DOHH2 (cell line): ENCODE results near the gene HECW1.

Source experiments
- H3F3A ChIP-seq: fragments of 200-600 bp; sonication (generic), shearing (Covaris generic); 2 replicates; pipeline ENCODE4 v1.6.0; 2016; ENCODE audit warnings: antibody characterized with exemption, mild to moderate bottlenecking; ENCODE audit not compliant: control insufficient read depth, insufficient read depth
- H3K27ac ChIP-seq: fragments of 200-600 bp; sonication (generic); 2 replicates; pipeline ENCODE4 v1.5.1; 2014; ENCODE audit warnings: low read depth, mild to moderate bottlenecking, low read length, moderate library complexity
- H3K27me3 ChIP-seq: fragments of 200-600 bp; sonication (generic); 2 replicates; pipeline ENCODE4 v1.6.1; 2014; ENCODE audit warnings: mild to moderate bottlenecking, low read length, mixed read lengths; ENCODE audit not compliant: control insufficient read depth
- H3K36me3 ChIP-seq: fragments of 200-600 bp; sonication (generic); 2 replicates; pipeline ENCODE4 v1.6.1; 2014; ENCODE audit warnings: mild to moderate bottlenecking, low read length, moderate library complexity, mixed read lengths; ENCODE audit not compliant: control insufficient read depth
- H3K4me1 ChIP-seq: fragments of 200-600 bp; sonication (generic); 2 replicates; pipeline ENCODE4 v1.6.1; 2014; ENCODE audit warnings: mild to moderate bottlenecking, low read length, mixed read lengths; ENCODE audit not compliant: control insufficient read depth
- H3K4me2 ChIP-seq: fragments of 200-600 bp; sonication (generic); 2 replicates; pipeline ENCODE4 v1.6.0; 2014; ENCODE audit warnings: mild to moderate bottlenecking, low read length, moderate library complexity
- H3K4me3 ChIP-seq: fragments of 200-600 bp; sonication (generic); 2 replicates; pipeline ENCODE4 v1.5.1; 2014; ENCODE audit warnings: mild to moderate bottlenecking, low read length, mixed read lengths
- H3K79me2 ChIP-seq: fragments of 200-600 bp; sonication (generic); 2 replicates; pipeline ENCODE4 v1.6.1; 2014; ENCODE audit warnings: mild to moderate bottlenecking, low read length, mixed read lengths; ENCODE audit not compliant: control insufficient read depth
- H3K9me2 ChIP-seq: fragments of 200-600 bp; sonication (generic); replicated peaks from 2 replicates; pipeline ENCODE4 v1.6.1; 2014; ENCODE audit warnings: mild to moderate bottlenecking, low read length, mixed read lengths; ENCODE audit not compliant: control insufficient read depth
- H3K9me3 ChIP-seq: fragments of 200-600 bp; sonication (generic); 2 replicates; pipeline ENCODE4 v1.6.1; 2014; ENCODE audit warnings: antibody characterized with exemption, low read length, mixed read lengths; ENCODE audit not compliant: control insufficient read depth, insufficient read depth
- H4K20me1 ChIP-seq: fragments of 200-600 bp; sonication (generic); 2 replicates; pipeline ENCODE4 v1.6.0; 2014; ENCODE audit warnings: low read depth, mild to moderate bottlenecking, antibody characterized with exemption, low read length, moderate library complexity; ENCODE audit not compliant: control insufficient read depth, insufficient read depth
- EZH2phosphoT487 ChIP-seq: fragments of 200-600 bp; sonication (generic); IDR thresholded peaks from 2 replicates; pipeline ENCODE4 v1.6.1; 2017; ENCODE audit warnings: borderline replicate concordance, mild to moderate bottlenecking, antibody characterized with exemption, low read length, moderate library complexity, mixed read lengths
- TF ChIP-seq, protein P1 (sequence below): fragments of 200-600 bp; sonication (generic); IDR thresholded peaks from one replicate; pipeline ENCODE4 v1.5.1; 2014; ENCODE audit warnings: antibody characterized with exemption, mild to moderate bottlenecking, low read depth, low read length; ENCODE audit not compliant: poor library complexity, severe bottlenecking

HECW1 gene

DNA sequence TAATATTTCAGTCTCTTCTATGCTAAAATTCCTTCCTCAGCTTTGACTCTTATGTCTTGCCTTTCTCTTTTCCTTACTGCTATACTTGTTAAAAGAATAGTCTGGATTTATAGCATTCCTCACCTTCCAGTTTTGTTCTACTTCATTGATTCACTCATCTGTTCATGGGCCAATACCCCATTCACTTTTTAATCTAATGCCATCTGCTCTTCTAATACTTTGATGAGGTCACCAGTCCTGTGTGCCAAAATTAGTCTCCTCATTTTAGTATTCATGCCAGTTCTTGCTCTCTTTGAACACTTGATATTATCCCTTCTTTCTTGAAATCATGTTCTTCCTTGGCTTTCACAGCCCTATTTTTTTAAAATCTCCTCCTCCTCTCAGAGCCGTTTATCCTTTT is 489.8 kb downstream of the HECW1 start:
- peaks cover 16% of the 10 kb centered on the region for H4K20me1 ChIP-seq
- no peaks in the 10 kb centered on the region for H3K9me2 ChIP-seq
- no peaks in the 10 kb centered on the region for H3K27me3 ChIP-seq
- peaks cover 87% of the 10 kb centered on the region for H3K36me3 ChIP-seq
- peaks cover 98% of the 10 kb centered on the region for H3K79me2 ChIP-seq
- no peak overlapping the region for H3K27ac ChIP-seq
- 0 out of 2 replicates have a peak, but pooled peaks cover 4% of the 10 kb centered on the region for H3F3A ChIP-seq
- H3K9me3 ChIP-seq: no peaks in the 10 kb centered on the region
- H3K4me3 ChIP-seq: no peak overlapping the region
- H3K4me2 ChIP-seq: no peak overlapping the region
- TF ChIP-seq, protein P1, sequence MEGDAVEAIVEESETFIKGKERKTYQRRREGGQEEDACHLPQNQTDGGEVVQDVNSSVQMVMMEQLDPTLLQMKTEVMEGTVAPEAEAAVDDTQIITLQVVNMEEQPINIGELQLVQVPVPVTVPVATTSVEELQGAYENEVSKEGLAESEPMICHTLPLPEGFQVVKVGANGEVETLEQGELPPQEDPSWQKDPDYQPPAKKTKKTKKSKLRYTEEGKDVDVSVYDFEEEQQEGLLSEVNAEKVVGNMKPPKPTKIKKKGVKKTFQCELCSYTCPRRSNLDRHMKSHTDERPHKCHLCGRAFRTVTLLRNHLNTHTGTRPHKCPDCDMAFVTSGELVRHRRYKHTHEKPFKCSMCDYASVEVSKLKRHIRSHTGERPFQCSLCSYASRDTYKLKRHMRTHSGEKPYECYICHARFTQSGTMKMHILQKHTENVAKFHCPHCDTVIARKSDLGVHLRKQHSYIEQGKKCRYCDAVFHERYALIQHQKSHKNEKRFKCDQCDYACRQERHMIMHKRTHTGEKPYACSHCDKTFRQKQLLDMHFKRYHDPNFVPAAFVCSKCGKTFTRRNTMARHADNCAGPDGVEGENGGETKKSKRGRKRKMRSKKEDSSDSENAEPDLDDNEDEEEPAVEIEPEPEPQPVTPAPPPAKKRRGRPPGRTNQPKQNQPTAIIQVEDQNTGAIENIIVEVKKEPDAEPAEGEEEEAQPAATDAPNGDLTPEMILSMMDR: no peak
- TF ChIP-seq EZH2phosphoT487: no peak
- peaks cover 26% of the 10 kb centered on the region for H3K4me1 ChIP-seq

DNA sequence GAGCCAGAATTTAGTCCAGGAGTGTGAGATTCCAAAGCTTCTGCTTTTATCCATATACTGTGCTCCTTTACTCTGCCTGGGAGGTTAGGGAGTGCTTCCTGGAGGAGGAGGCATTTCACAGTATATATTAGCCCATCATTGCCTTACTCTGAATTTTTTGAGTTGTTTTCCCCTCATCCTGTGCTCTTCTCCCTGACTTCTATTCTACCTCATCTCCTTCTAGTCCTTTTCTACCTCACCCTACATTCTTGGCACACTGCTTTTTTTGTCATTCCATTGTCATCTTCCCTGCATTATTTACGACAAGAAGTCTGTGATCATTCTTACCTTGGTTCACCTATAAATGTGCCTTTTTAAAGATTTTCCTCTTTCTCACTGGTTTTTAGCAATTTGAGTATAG is 491.8 kb downstream of the HECW1 start:
- Histone ChIP-seq H3K36me3 (peaks cover 88% of the 10 kb centered on the region), H3F3A (0 out of 2 replicates have a peak, but pooled peaks cover 4% of the 10 kb centered on the region)

DNA sequence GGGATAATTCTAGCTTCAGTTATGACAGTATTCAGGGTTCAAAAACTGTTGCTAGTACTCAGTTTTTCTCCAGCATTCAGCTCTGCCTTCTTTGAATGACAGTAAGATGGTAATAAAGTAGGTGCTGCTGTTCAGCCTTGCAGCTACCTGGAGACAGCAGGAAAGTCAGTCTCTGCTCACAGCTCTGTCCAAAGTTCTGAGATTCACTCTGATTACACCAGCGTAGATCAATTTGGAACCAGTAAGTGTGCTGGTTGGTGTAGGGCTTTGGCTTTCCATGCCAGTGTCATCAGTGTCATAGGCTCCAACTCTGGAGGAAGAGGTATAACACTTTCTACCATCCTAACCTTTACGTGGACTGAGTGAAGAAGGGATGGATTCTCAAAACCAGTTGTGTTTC is 496.6 kb downstream of the HECW1 start:
- Histone ChIP-seq H3K4me3 (no peak overlapping the region), H3K27me3 (no peaks in the 10 kb centered on the region), H3K9me2 (no peaks in the 10 kb centered on the region), H3K9me3 (no peaks in the 10 kb centered on the region), H3K79me2 (peaks cover 96% of the 10 kb centered on the region), H3K36me3 (peaks cover 85% of the 10 kb centered on the region), H3K27ac (no peak overlapping the region), H3K4me2 (no peak overlapping the region), H4K20me1 (peaks cover 12% of the 10 kb centered on the region; the same call in 1 of the 2 replicates), H3K4me1 (peaks cover 42% of the 10 kb centered on the region), H3F3A (peaks cover 3% of the 10 kb centered on the region; the same call in 1 of the 2 replicates)
- no peak for TF ChIP-seq EZH2phosphoT487
- TF ChIP-seq, protein P1: no peak

More for the DNA sequence above, 491.8 kb downstream of the HECW1 start:
- Histone ChIP-seq H3K9me3 (no peaks in the 10 kb centered on the region), H3K79me2 (peaks cover 100% of the 10 kb centered on the region), H3K4me3 (no peak overlapping the region), H3K9me2 (no peaks in the 10 kb centered on the region), H3K27me3 (no peaks in the 10 kb centered on the region), H3K4me1 (peaks cover 28% of the 10 kb centered on the region), H3K4me2 (no peak overlapping the region), H3K27ac (no peak overlapping the region), H4K20me1 (peaks cover 16% of the 10 kb centered on the region)
- TF ChIP-seq, protein P1: no peak
- TF ChIP-seq EZH2phosphoT487: no peak
